ENCODE data around the gene ZBTB2. TPM values are rescaled to one million over a fixed set of nuclear protein-coding genes. Genes with fewer than 3 reads are reported as not detected.

Gene ZBTB2
- total and polyA plus RNA-seq, 10 of the 15 experiments (the other 5 are each of a cell fraction or from before 2014, with no cell fraction given): 4.2 to 21.9 (median 15.0) TPM

DNA sequence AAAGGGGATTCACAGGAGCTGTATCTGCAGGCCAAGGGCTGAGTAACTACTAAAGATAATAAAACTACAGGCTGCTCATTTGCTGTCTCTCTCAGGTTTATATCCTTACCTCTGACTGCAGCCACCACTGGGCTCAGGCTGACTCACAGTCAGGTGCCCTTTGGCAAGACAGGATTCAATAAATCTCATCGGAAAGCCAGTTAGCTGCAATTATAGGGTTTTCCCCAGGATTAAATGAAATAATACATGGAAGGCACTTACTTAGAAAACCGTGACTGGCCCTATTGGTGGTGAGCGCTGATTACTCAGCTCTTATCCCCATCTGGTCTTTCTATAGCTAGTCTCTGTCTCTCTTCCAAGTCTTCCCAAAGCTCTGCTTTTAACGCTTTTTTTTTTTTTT, 34.2 kb upstream of the ZBTB2 start (continued):
- TF ChIP-seq, protein P1, sequence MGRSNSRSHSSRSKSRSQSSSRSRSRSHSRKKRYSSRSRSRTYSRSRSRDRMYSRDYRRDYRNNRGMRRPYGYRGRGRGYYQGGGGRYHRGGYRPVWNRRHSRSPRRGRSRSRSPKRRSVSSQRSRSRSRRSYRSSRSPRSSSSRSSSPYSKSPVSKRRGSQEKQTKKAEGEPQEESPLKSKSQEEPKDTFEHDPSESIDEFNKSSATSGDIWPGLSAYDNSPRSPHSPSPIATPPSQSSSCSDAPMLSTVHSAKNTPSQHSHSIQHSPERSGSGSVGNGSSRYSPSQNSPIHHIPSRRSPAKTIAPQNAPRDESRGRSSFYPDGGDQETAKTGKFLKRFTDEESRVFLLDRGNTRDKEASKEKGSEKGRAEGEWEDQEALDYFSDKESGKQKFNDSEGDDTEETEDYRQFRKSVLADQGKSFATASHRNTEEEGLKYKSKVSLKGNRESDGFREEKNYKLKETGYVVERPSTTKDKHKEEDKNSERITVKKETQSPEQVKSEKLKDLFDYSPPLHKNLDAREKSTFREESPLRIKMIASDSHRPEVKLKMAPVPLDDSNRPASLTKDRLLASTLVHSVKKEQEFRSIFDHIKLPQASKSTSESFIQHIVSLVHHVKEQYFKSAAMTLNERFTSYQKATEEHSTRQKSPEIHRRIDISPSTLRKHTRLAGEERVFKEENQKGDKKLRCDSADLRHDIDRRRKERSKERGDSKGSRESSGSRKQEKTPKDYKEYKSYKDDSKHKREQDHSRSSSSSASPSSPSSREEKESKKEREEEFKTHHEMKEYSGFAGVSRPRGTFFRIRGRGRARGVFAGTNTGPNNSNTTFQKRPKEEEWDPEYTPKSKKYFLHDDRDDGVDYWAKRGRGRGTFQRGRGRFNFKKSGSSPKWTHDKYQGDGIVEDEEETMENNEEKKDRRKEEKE (IDR thresholded peaks at IDR 0.05): no peak
- no peak for TF ChIP-seq NFYA (IDR thresholded peaks at IDR 0.05; ENCODE audit: borderline replicate concordance, low read depth, low read length)

DNA sequence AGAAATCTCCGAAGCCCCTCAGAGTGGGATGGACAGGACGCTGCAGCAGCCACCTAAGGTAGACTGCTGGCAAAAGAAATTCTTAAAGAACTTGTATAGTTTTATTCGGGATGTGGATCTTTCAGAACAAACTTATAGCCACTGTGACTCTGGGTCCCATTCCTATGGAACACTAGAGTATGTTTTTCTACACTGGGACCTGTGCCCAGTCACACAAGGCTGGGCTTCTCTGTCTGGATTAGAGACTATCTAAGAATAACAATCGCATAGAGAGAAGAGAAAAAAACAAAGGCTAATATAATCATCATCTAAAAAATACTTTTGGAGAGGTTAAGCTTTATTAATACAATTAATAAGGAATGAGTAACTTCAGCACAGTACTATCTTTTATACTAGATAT, 31.6 kb upstream of the ZBTB2 start:
- H3K9me3 ChIP-seq (replicated peaks; ENCODE audit: control insufficient read depth, insufficient read depth, low read length): no peaks in the 10 kb centered on the region
- no peaks in the 10 kb centered on the region for H4K20me1 ChIP-seq (ENCODE audit: control insufficient read depth, insufficient read depth)
- no peak overlapping the region for H3K9ac ChIP-seq (ENCODE audit: control insufficient read depth, insufficient read depth, low read length)
- BruUV-seq (replicated peaks): no TSS peak
- in situ Hi-C loops (cut with MboI): no loop called here
- WGBS (ENCODE audit: insufficient coverage, insufficient replicate concordance, low lambda C conversion rate, missing lambda C conversion rate): 100% methylated on average over 4 of the region's 4 CpGs
- POLR2A ChIA-PET: no interaction called here
- intact Hi-C loops (cut with micrococcal nuclease; ENCODE audit: unreplicated experiment): no loop called here
- SMC1A ChIA-PET (ENCODE audit: uncharacterized antibody, unreplicated experiment): interaction anchor here (0.7 to 1.4 kb wide), 2 partner anchors 20 to 47 kb away, joined by 3 to 4 read pairs; no protein-coding TSS in a partner anchor
- peaks cover 2 to 7% of the 10 kb centered on the region in 2 experiments for H3K36me3 ChIP-seq (ENCODE audit: control insufficient read depth in 2 of 2, insufficient read depth in 2 of 2, low read length in 1 of 2)
- no peak overlapping the region for H3K4me2 ChIP-seq (ENCODE audit: control insufficient read depth, insufficient read depth)
- H3K27ac ChIP-seq (ENCODE audit: control insufficient read depth, insufficient read depth): no peak overlapping the region
- RAD21 ChIA-PET (ENCODE audit: unreplicated experiment): no interaction called here
- H3K4me1 ChIP-seq (ENCODE audit: control insufficient read depth, insufficient read depth, low read length): no peaks in the 10 kb centered on the region
- no peak overlapping the region for H2AFZ ChIP-seq (ENCODE audit: control insufficient read depth, low read depth, low read length)
- no peak for FAIRE-seq
- ATAC-seq: no peak
- CTCF ChIA-PET: interaction anchor here (1.4 kb wide), 1 partner anchor 17 kb away, joined by 5 read pairs; no protein-coding TSS in a partner anchor
- DNase-seq (ENCODE audit: low read depth, low spot score): no peak
- H3K27me3 ChIP-seq (replicated peaks in 1 of 2; ENCODE audit: control insufficient read depth in 2 of 2, insufficient read depth in 2 of 2, low read length in 1 of 2): no peaks in the 10 kb centered on the region
- H3K79me2 ChIP-seq (ENCODE audit: control insufficient read depth, insufficient read depth, low read length): no peaks in the 10 kb centered on the region
- H3K4me3 ChIP-seq: no peak overlapping the region
- TF ChIP-seq, protein P2, sequence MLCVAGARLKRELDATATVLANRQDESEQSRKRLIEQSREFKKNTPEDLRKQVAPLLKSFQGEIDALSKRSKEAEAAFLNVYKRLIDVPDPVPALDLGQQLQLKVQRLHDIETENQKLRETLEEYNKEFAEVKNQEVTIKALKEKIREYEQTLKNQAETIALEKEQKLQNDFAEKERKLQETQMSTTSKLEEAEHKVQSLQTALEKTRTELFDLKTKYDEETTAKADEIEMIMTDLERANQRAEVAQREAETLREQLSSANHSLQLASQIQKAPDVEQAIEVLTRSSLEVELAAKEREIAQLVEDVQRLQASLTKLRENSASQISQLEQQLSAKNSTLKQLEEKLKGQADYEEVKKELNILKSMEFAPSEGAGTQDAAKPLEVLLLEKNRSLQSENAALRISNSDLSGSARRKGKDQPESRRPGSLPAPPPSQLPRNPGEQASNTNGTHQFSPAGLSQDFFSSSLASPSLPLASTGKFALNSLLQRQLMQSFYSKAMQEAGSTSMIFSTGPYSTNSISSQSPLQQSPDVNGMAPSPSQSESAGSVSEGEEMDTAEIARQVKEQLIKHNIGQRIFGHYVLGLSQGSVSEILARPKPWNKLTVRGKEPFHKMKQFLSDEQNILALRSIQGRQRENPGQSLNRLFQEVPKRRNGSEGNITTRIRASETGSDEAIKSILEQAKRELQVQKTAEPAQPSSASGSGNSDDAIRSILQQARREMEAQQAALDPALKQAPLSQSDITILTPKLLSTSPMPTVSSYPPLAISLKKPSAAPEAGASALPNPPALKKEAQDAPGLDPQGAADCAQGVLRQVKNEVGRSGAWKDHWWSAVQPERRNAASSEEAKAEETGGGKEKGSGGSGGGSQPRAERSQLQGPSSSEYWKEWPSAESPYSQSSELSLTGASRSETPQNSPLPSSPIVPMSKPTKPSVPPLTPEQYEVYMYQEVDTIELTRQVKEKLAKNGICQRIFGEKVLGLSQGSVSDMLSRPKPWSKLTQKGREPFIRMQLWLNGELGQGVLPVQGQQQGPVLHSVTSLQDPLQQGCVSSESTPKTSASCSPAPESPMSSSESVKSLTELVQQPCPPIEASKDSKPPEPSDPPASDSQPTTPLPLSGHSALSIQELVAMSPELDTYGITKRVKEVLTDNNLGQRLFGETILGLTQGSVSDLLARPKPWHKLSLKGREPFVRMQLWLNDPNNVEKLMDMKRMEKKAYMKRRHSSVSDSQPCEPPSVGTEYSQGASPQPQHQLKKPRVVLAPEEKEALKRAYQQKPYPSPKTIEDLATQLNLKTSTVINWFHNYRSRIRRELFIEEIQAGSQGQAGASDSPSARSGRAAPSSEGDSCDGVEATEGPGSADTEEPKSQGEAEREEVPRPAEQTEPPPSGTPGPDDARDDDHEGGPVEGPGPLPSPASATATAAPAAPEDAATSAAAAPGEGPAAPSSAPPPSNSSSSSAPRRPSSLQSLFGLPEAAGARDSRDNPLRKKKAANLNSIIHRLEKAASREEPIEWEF (IDR thresholded peaks at IDR 0.05; ENCODE audit: insufficient replicate concordance, low read depth, low read length): no peak
- TF ChIP-seq ZNF274 (IDR thresholded peaks at IDR 0.05; ENCODE audit: insufficient read depth, insufficient read length) (no peak), NR2F1 (conservative IDR thresholded peaks at IDR 0.05) (no peak), RAD21 (IDR thresholded peaks at IDR 0.05; ENCODE audit: insufficient read depth, low read depth, low read length) (no peak), SUZ12 (IDR thresholded peaks at IDR 0.05; ENCODE audit: unreplicated experiment) (no peak), MYC (IDR thresholded peaks at IDR 0.05; ENCODE audit: insufficient read depth, insufficient read length, insufficient replicate concordance, low read length, severe bottlenecking) (no peak), RCOR1 (conservative IDR thresholded peaks at IDR 0.05; ENCODE audit: low read depth, low read length) (no peak)
- TF ChIP-seq, protein P3, sequence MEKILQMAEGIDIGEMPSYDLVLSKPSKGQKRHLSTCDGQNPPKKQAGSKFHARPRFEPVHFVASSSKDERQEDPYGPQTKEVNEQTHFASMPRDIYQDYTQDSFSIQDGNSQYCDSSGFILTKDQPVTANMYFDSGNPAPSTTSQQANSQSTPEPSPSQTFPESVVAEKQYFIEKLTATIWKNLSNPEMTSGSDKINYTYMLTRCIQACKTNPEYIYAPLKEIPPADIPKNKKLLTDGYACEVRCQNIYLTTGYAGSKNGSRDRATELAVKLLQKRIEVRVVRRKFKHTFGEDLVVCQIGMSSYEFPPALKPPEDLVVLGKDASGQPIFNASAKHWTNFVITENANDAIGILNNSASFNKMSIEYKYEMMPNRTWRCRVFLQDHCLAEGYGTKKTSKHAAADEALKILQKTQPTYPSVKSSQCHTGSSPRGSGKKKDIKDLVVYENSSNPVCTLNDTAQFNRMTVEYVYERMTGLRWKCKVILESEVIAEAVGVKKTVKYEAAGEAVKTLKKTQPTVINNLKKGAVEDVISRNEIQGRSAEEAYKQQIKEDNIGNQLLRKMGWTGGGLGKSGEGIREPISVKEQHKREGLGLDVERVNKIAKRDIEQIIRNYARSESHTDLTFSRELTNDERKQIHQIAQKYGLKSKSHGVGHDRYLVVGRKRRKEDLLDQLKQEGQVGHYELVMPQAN (conservative IDR thresholded peaks at IDR 0.05): no peak
